ENCODE data around the gene GPRIN3. TPM values are rescaled to one million over a fixed set of nuclear protein-coding genes. Genes with fewer than 3 reads are reported as not detected.

The GPRIN3 gene
- total RNA-seq, 2 donors from 2014 or later = 5.2 to 7.8 TPM

DNA sequence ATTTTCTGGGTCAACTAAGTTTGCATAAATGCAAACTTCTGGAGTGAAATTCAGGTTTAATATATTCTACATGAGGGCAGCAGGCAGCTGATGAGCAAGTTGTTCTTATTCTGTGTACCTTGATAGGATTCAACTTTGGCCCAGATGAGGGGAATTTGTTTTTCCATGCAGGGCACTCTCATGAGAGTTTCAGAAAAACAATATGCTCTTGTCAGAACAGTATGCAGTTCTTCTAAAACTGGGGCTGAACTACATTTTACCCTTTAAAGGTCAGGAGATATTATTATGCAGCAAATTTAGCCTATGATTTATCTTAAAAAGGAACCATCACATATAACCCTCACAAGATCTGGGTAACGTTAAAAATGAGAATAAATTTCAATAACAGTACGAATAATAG lies 19.2 kb downstream of the GPRIN3 start:
- Histone ChIP-seq H3K9me3 (no peaks in the 10 kb centered on the region), H3K27me3 (no peaks in the 10 kb centered on the region), H3K36me3 (no peaks in the 10 kb centered on the region), H3K4me1 (peaks cover 0 to 37% of the 10 kb centered on the region in 2 donors), H3K27ac (no peak overlapping the region), H3K4me3 (no peak overlapping the region)
- no peak for DNase-seq (ENCODE audit: low spot score)
- TF ChIP-seq, protein P1, sequence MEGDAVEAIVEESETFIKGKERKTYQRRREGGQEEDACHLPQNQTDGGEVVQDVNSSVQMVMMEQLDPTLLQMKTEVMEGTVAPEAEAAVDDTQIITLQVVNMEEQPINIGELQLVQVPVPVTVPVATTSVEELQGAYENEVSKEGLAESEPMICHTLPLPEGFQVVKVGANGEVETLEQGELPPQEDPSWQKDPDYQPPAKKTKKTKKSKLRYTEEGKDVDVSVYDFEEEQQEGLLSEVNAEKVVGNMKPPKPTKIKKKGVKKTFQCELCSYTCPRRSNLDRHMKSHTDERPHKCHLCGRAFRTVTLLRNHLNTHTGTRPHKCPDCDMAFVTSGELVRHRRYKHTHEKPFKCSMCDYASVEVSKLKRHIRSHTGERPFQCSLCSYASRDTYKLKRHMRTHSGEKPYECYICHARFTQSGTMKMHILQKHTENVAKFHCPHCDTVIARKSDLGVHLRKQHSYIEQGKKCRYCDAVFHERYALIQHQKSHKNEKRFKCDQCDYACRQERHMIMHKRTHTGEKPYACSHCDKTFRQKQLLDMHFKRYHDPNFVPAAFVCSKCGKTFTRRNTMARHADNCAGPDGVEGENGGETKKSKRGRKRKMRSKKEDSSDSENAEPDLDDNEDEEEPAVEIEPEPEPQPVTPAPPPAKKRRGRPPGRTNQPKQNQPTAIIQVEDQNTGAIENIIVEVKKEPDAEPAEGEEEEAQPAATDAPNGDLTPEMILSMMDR (IDR thresholded peaks at IDR 0.05) = no peak

DNA sequence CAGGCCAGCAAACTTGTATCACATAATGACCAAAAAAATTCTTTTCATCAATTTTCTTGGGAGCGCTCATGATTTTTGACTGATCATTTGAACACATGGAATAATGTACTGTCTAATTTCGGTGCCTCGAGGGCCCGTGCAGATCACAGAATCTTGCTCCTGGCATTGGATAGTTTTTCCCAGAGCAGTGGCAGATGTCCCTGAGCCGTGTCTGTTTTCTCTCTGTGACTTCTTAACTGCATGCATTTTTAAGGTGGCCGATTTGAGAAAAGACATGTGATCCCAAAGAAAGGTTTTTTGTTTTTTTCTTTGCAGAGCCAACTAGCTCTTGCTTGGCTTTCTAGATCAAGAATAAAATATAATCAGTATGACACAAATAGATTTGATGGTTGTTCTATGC lies 19.7 kb downstream of the GPRIN3 start:
- H3K36me3 ChIP-seq = no peaks in the 10 kb centered on the region
- no peaks in the 10 kb centered on the region for H3K27me3 ChIP-seq
- no peak overlapping the region for H3K4me3 ChIP-seq
- DNase-seq (ENCODE audit: low spot score) = no peak
- no peak overlapping the region for H3K27ac ChIP-seq
- TF ChIP-seq, protein P1 (IDR thresholded peaks at IDR 0.05) = no peak
- peaks cover 0 to 37% of the 10 kb centered on the region in 2 donors for H3K4me1 ChIP-seq
- no peaks in the 10 kb centered on the region for H3K9me3 ChIP-seq

DNA sequence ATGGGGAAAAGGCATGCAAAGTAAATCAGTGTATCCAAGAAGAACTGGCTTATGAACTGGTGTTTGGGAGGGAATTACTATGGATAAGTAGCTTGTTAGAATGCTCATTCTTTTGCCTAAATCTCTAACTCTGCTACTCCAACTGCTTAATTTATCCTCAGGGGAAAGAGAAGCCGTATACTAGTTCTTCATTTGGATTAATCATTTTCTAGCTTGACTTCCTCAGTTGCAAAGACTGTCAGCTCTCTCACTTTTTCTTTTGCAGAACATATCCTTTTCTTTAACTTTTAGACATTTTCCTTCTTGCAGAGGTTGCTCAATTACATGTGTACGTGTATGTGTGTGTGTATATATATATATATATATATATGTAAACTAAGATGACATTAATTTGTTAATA lies 21.9 kb downstream of the GPRIN3 start:
- Histone ChIP-seq H3K27ac (no peak overlapping the region), H3K4me1 (peaks cover 0 to 31% of the 10 kb centered on the region in 2 donors), H3K9me3 (no peaks in the 10 kb centered on the region), H3K36me3 (no peaks in the 10 kb centered on the region), H3K4me3 (no peak overlapping the region), H3K27me3 (no peaks in the 10 kb centered on the region)
- DNase-seq (ENCODE audit: low spot score) = no peak
- TF ChIP-seq, protein P1 (IDR thresholded peaks at IDR 0.05) = no peak

DNA sequence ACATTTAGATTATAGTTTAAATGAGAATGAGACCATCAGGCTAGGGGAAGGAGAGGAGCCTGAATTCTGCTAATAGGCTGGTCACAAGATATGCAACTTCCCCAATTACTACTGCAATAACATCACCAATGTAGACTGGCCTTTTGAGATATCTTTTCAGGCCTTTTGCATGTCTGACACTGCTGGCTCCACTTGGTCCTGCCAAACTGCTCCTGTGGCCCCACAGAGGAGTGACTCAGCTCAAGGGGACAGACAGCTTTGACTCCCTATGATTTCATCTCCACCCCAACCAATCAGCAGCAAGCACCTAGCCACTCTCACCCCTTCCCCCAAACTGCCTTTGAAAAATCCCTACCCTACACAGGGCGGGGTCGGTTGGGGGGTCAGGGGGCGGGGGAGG lies 22.8 kb downstream of the GPRIN3 start:
- TF ChIP-seq, protein P1 (IDR thresholded peaks at IDR 0.05) = no peak
- no peak for DNase-seq (ENCODE audit: low spot score)
- Histone ChIP-seq H3K4me3 (no peak overlapping the region), H3K27ac (peak overlapping the region in 1 of 2 donors; percentile 27), H3K4me1 (peaks cover 0 to 22% of the 10 kb centered on the region in 2 donors), H3K9me3 (no peaks in the 10 kb centered on the region), H3K36me3 (no peaks in the 10 kb centered on the region), H3K27me3 (no peaks in the 10 kb centered on the region)

DNA sequence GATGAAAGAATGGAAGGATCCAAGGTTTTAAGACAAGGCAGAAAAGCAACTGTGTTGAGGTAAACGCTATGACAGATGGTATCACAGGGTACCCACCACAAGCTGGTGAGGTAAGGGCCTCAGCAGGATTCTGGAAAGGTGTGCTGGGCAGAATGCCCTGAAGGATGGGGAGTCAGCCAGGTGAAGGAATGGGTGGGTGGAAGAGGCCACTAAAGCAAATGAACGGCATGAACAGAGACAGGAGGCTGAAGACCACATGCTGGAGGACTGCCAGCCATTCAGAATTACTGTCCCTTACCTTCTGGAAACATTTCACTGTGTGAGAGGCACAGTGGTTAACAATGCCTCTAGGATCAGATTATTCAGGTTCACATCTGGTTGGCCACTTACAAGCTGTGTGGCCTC lies 23.6 kb downstream of the GPRIN3 start:
- TF ChIP-seq, protein P1 (IDR thresholded peaks at IDR 0.05) = no peak
- Histone ChIP-seq H3K4me3 (no peak overlapping the region), H3K36me3 (no peaks in the 10 kb centered on the region), H3K27me3 (no peaks in the 10 kb centered on the region), H3K27ac (no peak overlapping the region), H3K9me3 (no peaks in the 10 kb centered on the region), H3K4me1 (peaks cover 0 to 14% of the 10 kb centered on the region in 2 donors)
- no peak for DNase-seq (ENCODE audit: low spot score)

All from right atrium auricular region (tissue), 2 donors.